GM21360 (cell line): Measurements from ENCODE around the gene CFAP20DC.
"Not testable (repeated sequence)": the region's sequence is repeated elsewhere in the genome, so short reads cannot be mapped to it uniquely, and the experiment has no call there.

Experiments
- ATAC-seq: cut with Tn5 transposase; IDR thresholded peaks from one replicate; pipeline ENCODE4 v1.9.1; 2021; ENCODE audit warnings: mild to moderate bottlenecking, moderate library complexity; ENCODE audit not compliant: unreplicated experiment

The CFAP20DC gene

DNA sequence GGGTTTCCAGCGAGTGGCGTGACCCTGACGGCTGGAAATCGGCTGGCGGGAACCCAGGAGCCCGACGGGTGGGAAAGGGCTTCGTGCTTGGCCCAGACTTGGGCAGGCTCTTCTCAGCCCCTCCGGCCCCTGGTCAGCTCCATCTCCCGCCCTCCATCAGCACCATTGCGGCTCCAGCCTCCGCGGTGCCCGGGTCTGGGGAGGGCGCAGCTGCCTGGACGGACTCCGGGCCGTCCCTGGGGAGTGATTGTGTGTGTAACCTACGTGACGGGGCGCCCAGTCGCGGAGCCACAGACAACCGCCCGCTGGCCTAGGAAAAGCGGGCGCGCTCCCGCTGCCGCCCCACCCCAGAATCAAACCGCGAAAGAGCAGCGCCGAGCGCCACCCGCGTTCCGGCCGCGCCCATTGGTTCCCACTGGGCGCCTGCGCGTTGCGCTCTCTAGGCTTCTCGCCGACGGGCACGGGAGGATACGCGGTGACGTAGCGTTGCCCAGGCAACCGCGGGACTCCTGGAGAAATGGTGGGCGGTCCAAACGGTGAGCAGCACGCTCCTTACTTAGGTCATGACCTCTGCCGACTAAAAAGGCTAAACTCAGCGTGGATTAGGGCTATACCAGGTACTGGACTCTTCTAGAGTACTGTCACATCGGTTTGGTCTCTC is at the start of gene CFAP20DC:
TSS of gene CFAP20DC (minus strand) at position 355 of the 661 bp plus-strand sequence. CDS start 394 bp downstream, outside the sequence.
- peak; percentile 99 for ATAC-seq

DNA sequence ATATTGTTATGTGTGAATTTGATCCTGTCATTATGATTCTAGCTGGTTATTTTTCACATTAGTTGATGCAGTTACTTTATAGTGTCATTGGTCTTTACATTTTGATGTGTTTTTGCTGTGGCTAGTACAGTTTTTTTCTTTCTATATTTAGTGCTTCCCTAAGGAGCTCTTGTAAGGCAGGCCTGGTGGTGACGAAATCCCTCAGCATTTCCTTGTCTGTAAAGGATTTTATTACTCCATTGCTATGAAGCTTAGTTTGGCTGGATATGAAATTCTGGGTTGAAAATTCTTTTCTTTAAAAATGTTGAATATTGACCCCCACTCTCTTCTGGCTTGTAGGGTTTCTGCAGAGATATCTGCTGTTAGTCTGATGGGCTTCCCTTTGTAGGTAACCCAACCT is 48.7 kb upstream of the CFAP20DC start:
- ATAC-seq, result not testable (repeated sequence)

DNA sequence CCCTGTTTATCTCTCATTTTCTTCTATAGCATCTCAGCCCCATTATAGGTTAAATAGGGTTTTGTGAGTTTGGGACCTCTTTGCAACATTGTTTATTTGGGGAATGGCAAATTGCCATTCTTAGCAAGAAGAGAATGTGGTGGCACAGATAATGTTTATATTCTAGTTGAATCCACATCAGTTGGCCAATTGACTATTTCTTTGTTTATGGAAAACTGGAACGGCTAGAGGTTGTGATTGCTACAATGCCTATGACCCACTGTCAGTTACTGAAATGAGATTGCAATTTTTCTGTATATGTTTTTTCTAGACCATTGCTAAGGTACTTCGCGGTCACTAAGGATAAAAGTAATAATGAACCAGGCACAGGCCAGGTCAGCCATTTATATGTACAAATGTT is 44.6 kb upstream of the CFAP20DC start:
- ATAC-seq, result no peak

DNA sequence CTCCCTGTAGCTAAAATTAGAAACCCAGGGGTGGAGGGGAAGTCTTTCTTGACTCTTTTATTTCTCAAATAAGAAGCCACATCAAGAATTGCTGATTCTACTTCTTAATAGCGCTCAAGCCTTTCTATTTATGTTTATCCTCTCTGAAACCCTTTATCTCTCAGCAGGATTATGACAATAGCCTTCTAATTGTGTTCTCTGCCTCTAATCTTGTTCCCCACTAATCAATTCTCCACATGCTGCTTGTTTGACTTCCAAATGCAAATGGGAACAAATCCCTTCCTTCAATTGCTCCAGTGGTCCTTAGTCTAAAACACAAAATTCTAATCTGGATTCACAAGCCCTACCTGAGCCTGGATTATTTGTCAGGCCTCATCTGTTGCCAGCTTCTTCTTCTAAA is 43.7 kb upstream of the CFAP20DC start:
- ATAC-seq, result no peak

DNA sequence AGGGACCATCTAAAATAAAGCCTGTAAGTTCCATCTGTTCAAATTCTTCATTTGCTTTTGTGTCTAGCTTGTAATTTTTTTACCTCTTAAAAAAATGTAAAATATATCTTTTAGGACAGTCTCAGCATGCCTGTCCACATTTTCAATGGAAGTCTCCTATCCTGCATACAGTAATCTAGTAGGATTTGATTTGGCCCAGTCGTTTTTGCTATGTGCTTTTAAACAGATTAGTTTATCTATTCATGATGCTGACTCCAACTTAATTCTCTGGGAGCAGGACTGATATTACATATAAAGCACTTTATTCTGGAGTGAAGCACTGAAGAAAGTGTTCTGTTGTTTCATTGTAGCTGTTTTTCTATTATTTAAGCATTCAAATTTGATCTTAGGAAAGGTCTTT is 38.9 kb upstream of the CFAP20DC start:
- no peak for ATAC-seq

DNA sequence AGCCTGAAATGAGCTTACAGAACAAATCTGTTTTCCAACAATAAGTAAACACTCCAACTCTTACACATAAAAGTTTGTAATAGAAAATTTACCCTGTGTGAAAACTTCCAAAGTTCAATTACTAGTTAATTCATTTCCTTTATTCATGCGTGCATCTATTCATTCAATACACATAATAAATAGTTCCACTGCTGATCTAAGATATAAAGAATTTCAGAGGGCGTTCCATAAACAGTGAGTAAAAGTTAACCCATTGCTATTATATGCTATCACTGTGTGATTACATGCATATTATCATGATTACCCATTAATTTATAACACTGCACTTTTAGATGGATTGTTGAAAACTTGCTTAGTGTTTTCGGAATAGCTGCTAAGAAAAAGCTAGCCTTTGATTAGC is 36.2 kb upstream of the CFAP20DC start:
- ATAC-seq, result no peak

DNA sequence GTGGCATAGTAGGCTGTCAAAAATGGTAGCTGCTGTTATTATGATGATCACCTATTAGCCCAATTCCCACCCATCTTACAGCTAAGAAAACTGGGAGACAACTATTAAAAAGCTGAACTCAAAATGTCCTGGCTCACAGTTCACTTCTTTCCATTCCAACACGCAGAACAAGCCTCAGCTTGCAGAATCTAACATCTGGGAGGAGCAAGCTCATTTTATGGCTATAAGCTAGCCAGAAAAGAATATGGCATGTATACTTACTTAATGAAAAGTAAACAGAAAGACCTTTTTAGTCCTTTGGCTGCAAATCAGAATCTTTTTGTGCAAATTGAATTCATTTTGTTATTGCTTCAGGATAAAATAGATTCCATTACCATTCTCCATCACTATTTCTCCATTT is 34.8 kb upstream of the CFAP20DC start:
- no peak for ATAC-seq

DNA sequence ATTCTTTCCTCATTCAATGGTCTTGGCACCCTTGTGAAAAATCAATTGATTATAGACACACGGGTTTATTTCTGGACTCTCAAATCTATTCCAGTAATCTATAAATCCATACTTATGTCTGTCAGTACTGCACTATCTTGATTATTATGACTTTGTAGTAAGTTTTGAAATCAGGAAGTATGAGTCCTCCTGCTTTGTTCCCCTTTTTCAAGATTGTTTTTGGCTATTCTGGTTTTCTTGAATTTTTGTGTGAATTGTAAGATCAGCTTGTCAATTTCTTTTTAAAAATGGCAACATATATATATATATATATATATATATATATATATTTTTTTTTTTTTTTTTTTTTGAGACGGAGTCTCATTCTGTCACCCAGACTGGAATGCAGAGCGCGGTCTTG is 32.3 kb upstream of the CFAP20DC start:
- ATAC-seq, result no peak

DNA sequence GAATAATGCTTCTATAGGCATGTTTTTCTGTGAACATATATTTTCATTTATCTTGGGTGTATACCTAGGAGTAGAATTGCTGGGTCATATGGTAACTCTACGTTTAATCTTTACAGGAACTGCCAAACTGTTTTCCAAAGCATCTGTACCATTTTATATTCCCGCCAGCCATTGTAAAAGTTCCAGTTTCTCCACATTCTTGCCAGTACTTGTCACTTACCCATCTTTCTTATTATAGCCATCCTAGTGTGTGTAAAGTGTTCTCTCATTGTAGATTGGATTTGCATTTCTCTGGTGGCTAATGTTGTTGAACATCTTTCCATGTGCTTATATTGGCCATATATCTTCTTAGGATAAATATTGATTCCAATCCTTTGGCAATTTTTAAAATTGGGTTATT is 31.2 kb upstream of the CFAP20DC start:
- no peak for ATAC-seq

DNA sequence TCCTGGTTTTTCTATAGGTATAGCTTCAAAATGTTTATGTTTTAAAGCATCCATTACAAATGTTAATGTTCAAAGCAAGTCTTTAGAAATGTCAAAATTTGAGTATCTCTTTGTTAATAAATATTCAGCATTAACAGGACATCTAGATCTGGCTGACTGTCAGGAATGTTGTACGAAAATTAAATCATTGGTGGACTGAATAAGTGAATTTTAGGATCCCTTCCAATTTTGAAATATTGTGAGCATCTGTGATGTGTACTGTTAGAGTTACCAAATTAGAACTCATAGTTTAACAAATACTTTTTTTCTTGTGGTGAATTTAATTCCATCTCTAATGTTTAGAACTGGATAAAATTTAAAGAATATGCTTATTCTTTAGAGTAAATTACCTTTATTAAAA is 30.1 kb upstream of the CFAP20DC start:
- no peak for ATAC-seq

DNA sequence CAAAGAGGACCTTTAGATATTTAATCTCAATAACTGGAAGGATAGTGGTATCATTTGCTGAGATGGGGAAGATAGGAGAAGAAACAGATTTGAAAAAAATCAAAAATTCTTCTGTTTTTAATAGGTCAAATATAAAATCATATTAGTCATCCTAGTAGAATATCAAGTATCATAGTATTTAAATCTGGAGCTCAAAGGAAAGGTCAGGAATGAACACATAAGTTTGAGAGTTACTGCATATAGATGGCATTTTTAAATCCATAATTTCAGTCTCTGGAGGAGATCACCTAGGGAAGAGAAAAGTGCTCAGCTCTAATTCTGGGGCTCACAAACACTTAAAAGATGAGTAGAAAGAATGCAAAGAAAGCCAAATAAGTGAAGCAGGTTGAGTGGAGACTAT is 24.9 kb upstream of the CFAP20DC start:
- no peak for ATAC-seq

DNA sequence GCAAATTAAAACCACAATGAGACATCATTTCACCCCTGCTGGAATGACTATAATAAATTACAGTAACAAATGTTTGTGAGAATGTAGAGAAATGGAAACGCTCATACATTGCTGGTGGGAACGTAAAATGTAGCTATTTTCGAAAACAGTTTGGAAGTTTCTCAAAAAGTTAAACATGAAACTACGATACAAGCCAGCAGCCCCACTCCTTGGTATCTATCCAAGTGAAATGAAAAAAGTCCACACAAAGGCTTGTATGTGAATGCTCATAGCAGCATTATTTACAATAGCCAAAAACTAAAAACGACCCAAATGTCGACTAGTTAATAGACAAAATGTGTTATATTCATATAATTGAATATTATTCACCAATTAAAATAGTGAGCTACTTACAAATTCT is 22.9 kb upstream of the CFAP20DC start:
- no peak for ATAC-seq

DNA sequence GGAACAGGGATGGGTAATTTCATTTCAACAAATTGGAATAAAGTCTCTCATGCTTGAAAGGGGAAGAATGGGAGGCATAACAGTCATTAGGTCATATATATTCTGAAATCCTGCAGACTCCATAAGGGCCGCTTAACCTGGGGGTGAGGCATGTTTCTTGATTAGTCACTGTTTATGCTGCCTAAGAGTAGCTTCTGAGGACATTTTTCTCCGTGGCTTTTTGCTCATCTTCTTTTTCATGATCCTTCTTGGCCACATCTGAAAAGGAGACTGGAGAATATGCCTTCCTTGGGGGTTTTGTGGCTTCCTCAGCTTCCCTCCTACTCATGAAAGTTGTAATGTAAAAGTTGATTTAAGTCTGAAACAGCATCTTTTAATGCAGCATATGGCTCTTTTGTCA is 20.0 kb upstream of the CFAP20DC start:
- no peak for ATAC-seq

DNA sequence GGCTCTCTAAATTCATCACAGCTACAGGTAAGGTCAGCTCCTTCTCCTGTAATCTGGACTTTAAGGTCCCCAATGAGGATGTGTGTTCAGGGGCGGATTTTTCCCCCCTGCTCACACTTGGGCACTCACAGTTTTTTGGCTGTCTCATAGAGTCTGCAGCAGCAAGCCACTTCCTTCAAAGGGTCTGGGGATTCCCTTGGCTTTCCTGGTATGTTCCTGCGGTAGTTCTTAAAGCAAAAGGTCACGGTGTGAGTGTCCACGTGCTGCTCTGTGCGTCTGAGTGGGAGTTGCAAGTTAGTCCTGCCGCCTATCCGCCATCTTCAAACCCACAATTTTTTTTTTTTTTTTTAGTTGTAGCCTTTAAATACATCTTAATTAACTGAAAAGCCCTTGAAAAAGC is 15.4 kb upstream of the CFAP20DC start:
- no peak for ATAC-seq

DNA sequence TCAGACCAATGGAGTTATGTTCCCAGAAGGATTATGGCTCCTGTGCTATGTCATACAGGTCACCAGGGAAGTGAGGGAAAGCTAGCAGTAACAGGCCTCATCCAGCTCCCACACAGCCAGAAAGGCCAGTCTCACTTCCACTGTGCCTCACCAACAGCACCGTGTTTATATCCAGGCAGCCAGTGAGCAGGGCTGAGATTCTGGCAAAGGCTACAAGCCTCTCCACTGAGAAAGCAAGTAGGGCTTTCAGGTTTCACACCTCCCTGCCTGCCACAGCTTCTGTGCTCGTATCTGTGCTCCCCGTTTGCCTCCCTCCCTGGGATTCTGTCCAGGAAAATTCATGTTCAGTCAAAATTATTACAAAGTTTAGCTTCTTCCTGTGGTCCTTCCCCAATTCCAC is 14.9 kb upstream of the CFAP20DC start:
- no peak for ATAC-seq

DNA sequence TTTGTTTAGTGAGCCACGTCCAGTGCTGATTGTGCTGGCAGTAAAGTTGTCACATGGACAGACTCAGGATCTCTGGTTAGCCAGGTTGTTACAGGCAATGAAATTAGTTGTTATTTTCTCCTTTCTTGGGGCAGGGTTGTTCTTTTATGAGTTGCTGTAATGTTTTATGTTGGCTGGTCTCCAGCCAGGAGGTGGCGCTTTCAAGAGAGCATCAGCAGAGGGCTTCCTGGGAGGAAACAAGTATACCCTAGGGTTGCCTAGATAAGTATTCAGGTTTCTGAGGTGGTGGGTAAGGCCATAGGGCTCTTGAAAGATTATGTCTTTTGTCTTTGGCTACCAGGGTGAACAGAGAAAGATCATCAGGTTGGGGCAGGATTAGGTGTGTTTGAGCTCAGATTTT is 14.5 kb upstream of the CFAP20DC start:
- no peak for ATAC-seq

DNA sequence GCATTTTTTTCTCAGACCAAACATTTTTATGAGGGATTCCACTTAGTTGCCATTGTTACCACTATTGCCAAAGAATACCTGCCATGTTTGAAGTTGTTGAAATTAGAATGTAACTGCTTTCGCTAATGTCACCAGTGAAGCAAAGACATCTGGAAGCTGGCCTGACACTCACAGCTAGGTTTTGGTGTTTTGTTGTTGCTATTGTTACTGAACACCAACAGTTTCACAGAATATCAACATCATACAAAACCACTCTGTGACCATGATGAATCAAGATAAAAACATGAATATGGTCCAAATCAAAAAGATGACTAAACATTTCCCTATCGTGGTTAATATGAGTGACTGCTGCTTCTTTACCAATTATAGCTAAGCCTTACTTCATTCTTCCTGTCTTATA is 6.9 kb upstream of the CFAP20DC start:
- no peak for ATAC-seq

DNA sequence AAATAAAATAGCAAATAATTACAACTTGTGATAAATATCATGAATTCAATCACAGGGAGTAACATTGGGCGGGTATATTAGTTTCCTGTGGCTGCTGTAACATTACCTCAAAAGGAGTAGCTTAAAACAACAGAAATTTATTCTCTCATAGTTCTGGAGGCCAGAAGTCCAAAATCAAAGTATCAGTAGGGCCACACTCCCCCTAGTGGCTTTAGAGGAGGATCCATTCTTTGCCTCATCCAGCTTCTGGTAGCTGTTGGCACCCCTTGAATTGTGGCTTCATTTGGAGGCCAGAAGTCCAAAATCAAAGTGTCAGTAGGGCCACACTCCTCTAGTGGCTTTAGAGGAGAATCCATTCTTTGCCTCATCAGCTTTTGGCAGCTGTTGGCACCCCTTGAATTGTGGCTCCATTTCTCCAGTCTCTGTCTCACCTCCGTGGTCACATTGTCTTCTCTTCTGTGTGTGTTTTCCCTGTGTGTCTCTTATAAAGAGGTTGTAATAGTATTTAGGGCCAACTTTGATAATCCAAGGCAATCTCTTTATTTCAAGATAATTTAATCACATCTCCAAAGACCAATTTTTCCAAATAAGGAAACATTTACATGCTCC is 3.1 kb upstream of the CFAP20DC start:
- ATAC-seq, result no peak

DNA sequence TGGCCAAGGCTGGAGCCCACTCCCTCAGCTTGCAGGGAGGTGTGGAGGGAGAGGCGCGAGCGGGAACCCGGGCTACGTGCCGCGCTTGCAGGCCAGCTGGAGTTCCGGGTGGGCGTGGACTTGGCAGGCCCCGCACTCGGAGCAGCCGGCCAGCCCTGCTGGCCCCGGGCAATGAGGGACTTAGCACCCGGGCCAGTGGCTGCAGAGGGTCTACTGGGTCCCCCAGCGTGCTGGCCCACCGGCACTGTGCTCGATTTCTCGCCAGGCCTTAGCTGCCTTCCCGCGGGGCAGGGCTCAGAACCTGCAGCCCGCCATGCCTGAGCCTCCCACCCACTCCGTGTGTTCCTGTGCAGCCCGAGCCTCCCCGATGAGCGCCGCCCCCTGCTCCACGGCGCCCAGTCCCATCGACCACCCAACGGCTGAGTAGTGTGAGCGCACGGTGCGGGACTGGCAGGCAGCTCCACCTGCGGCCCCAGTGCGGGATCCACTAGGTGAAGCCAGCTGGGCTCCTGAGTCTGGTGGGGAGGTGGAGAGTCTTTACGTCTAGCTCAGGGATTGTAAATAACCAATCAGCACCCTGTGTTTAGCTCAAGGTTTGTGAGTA is 1.1 kb upstream of the CFAP20DC start:
- not testable (repeated sequence) for ATAC-seq

DNA sequence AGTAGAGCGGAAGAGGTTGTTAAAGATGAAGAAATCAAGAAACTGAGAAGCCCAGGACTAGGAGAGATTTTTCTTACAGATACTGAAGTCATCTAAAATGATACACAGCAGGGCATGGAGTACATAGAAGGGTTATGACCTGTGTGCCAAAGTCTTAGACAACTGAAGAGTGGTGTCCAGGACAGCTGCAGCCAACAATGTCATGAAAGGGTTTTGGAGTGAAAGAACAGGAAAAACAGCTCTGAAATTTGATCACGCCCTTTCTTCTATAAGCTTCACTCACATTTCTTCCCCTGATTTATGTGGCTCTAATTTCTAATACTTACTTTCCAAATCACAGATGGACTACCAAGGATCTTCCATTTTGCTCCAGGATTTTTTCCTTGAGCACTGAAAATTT is 3.0 kb downstream of the CFAP20DC start:
- no peak for ATAC-seq

DNA sequence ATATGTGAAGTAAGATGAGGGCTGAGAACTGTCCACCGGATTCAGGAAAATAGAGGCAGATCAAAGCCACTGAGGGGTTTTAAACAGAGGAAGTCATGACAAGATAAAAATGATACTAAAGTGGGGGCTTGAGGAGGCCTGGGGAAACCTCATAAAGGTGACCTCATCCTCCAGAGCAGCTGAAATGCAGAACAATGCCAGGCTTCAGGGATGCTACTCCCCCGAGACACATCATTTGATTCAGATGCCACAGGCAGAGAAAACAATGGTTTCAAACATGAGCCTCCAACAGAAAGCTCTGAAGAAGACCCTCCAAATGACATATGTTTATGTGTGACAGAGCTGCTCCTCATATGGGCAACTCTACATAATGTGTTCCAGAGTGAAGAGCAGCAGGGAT is 6.4 kb downstream of the CFAP20DC start:
- ATAC-seq, result no peak

DNA sequence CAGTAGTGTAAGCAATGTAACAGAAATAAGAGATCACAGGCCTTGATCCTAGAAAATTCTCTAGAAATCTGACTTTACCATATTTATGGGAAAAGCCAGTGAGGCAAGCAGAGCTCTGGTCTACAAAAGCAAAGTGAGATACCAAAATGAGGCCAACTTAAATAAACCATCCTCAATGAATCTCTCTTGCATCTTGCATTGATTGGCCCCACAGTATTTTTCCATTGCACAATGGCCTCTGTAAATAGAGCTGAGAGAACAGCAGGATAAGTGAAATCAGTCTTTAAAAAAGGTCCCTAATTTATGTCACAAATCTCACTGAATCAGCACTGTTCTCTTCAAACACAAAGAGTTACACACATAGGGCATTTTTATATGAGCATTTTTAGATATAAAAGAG is 8.9 kb downstream of the CFAP20DC start:
- no peak for ATAC-seq

DNA sequence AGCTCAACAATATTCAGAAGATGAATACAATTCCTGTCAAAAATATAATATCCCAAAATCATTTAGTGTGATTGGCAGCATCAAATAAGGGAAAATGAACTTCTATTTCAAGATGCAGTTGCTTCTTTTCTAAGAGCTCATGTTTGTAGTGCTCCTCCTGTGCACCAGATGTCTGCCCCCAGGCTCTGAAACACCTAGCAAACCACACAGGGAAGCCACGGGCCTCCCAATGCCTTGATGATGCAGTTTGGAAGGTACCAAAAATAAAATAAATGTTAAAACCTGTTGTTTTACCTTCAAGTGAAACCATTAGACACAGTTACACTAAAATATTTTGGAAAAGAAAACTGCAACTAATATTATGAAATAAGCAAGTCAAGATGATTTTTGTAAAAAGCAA is 22.2 kb downstream of the CFAP20DC start:
- no peak for ATAC-seq
